CD4-positive, alpha-beta T cell treated with Interleukin-21 for 1 hour (primary cell): ENCODE measurements around the gene PFDN6.

Source experiments
- DNase-seq: peaks from one replicate; pipeline ENCODE4 v3.0.0-alpha.2; 2020

The PFDN6 gene

DNA sequence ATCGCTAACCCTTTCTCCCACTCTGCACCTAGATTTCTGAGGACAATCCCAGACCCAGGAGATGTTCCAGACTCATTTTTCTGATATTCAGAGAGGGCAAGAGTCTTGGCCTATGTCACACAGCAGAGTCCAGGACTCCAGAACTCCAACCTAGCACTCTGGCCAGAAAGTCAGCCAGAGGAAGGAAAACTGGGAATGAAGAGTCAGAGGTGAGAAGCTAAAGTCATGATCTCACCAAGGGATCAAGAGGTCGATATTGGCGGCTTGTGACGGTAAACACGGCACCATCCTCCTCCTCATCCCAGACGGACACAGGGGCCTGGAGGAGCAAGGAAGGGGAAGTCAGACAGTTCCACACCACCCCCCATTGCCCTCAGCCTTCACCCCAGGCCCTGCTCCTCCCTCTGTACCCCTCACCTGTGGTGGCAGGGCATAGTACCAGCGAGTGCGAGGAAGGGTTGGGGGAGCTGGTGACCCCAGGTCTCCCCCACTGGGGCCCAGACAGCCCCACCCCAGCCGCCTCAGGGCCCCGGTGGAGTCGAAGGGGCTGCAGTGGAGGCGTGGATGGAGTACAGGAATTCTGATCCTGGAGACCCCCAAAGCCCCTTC lies 7.5 kb downstream of the PFDN6 start:
- DNase-seq, result no peak

DNA sequence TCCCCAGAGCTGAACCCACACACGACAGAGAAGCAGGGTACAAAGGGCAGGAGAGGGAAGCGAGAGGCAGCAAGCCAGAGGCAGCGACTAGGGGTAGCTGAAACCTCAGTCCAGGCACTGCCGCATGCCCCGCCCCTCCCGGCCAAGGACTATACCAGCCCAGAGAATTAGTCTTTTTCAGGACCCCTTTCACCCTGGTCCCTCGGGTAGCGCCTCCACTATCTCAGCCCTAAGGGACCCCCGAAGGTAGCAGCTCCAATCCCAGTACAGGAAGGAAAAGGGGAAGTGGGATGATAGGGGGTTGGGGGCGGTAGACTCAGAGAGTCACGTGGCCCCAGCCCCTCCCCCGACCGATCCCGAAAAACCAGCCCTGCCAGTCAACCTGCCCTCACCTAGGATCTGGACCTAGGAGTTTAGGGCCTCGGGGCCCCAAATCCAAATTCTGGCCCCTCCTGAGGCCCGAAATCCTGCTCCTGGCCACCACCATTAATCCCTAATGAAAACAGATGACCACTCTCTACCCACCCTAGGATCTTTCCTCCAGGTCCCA lies 8.1 kb downstream of the PFDN6 start:
- no peak for DNase-seq

DNA sequence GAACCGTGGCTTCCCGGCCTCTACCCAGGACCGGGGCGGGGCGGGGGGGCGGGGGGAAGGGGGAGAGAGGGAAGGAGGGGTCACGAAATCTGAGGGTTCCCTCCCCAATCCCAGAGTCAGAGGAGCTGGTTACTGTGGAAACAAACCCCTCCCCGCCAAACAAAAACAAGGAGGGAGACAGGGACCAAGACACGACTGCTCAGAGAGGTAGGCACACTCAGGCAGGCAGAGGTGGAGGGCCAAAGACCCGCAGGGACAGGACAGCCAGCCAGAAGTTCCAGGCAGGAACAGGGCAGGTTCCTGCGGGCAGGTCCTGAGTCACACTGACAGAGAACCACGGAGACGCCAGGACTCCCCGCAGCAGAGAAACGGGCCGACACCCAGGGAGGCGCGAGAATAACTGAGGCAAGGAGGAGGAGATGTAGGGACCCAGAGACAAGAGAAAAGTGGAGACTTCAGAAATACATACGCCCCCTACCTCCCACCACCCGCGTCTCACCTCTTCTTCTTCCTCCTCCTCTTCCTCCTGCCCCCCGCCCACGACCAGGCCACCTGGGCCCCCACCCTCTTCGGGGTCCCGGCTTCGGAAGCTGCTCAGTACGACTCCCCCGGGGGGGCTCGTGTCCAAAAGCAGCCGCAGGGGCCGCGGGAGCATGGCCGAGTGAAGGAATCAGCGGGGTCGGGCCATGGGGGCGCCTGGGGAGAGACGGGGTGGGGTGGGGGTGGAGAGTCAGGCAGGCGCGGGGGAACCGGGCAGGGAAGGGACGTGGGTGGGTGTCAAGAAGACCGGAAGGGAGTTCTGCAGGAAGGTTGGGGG lies 8.8 kb downstream of the PFDN6 start:
- peak; percentile 87 for DNase-seq

GRCh38 chr6:33298773-33299236 lies 9.4 kb downstream of the PFDN6 start, which contains the start of gene RGL2:
TSS of gene RGL2 (minus strand) at chr6:33298942. CDS start at chr6:33298610, 332 bp downstream.
- DNase-seq, result peak; percentile 74

DNA sequence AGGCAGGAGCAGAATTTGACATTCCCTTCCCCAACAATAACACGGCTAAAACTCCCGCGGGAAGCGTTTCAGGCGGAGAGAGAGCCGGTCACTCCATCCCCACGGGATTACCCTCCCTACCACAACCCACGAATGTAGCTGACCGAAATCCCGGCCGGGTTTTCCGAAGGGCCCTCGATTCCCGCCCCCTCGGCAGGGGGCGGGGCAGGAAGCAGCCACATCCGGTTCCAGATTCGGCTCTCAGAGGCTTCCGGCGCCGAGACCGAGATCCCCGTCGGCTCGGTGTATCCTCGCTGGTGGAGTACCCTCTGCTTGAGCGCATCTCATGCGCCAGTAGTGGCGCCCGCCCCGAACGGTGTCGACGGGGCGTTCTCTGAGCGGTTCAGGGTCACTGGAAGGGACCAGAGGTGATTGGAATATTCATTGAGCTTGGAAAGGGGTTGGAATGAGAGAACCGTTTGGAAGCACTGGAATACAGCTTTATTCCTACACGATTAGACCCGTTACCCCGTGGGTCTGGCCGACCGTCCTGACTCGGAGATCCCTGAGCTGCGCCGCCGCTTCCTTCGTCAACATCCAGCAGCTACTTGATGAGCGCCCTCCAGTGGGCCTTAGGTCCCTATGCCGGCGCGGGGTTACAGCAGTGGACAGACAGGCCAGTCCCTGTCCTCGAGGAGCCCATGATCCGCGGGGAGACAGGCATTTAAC lies 10.0 kb downstream of the PFDN6 start:
- peak; percentile 95 for DNase-seq

GRCh38 chr6:33301877-33302276 lies 12.5 kb downstream of the PFDN6 start:
- no peak for DNase-seq

- DNase-seq, result no peak
Measured at GRCh38 chr6:33304216-33304615, 14.8 kb downstream of the PFDN6 start.

DNA sequence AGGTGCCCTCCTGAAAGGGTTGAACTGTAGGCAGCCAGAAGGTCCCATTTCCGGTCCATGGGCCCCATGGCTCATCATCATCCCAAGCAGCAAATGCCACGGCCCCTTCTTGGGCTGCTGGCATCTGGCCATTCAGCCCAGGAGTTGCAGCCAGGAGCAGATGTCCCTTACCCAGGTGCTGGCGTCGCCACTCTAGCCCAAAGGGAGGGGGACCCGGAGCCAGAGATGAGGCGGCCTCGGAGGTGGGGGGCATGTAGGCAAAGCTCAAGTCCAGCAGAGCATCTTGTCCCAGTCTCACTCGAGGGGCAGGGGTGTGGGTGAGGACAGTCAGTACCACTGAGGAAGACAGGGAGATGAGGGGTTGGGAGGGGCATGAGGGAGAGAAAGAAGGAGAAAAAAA lies 15.7 kb downstream of the PFDN6 start:
- no peak for DNase-seq

GRCh38 chr6:33306356-33306755 lies 17.0 kb downstream of the PFDN6 start:
- DNase-seq, result no peak

- DNase-seq, result peak; percentile 95
Measured at GRCh38 chr6:33312361-33313104, 23.1 kb downstream of the PFDN6 start.

GRCh38 chr6:33313105-33313708 lies 23.8 kb downstream of the PFDN6 start:
- peak; percentile 44 for DNase-seq

DNA sequence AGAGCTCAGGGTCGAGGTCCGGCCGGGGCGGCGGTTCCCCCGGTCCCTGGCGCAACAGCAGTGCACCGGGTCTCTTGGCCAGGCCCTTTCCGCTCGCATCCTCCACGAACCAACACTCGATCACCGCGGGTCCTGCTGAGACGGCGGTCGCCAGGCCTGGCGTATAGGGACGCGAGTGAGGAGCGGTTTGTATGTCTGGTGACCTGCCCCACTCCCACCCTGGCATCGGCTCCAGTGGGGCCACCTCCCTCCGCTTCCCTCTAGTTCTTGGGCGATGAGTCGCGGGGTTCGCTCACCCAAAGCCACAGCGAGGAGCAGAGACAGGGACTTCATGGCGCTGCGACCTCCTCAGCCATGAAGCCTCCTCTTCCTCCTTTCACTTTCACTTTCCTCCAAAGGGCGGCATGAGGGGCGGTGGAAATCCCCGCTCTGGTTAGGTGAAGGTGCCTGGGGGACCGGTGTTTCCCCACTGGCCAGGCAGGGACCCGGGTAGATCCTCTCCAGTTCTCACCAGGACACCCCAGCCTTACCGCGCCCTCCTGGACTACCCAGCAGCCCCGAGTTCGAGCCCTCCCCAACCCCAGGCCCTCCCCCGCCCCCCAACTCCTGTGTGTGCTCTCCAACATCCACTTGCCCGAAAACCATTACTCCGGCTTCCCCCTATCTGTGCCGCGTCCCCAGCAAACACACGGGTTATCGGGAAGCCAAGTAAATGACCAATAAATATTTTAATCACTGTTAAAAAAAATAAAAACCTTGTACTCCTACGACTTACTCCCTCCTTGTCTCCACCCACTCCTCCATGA lies 24.5 kb downstream of the PFDN6 start, which contains the start of gene TAPBP:
TAPBP (minus strand) TSS at position 370 of the 806 bp plus-strand sequence; CDS start at position 333, 37 bp downstream.
- peak; percentile 95 for DNase-seq

GRCh38 chr6:33314515-33314942 lies 25.1 kb downstream of the PFDN6 start:
- DNase-seq, result peak; percentile 92

DNA sequence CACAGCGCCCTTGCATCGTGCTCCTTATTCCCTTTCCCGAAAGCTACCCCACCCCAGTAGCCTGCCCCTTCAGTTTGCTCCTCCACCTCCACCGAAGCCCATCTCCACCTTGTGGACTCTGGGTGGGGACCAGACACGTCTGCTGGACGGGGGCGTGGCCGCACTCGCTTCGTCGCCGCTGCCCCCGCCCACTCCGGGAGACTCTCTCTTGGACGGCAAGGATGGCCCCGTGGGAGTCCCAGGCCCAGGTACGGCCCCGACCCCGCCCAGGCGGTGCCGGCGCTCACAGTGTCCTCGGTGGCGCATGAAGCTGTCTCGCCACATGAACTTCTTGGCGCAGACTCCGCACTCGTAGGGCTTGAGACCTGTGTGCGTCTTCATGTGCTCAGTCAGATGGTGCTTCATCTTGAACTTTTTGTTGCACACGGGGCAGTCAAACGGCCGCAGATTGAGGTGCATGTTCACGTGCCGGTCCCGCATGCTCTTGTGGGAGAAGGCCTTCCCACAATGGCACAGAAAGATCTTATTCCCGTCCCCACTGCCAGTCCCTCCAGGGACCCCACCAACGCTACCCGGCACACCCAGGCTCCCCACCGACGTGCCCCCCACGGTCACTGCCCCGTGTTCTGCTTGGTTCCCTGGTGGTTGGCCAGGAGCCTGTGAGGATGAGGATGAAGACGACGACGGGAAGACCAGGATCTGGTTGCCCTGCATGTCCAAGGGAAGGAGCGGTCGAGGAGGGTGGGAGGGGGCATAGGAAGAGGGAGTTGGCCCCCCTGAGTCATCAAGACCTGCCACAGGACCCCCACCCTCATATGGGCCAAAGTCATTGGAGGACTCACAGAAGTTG lies 25.8 kb downstream of the PFDN6 start:
- no peak for DNase-seq

- no peak for DNase-seq
Measured at GRCh38 chr6:33315793-33316602, 26.6 kb downstream of the PFDN6 start.

- DNase-seq, result peak; percentile 44
Measured at GRCh38 chr6:33316603-33317418, 27.4 kb downstream of the PFDN6 start.

- DNase-seq, result no peak
Measured at GRCh38 chr6:33317419-33317668, 27.9 kb downstream of the PFDN6 start.

- DNase-seq, result peak; percentile 97
Measured at GRCh38 chr6:33317669-33318425, 28.4 kb downstream of the PFDN6 start, which contains the start of gene ZBTB22. TSS of gene ZBTB22 (minus strand) at chr6:33317744. CDS start at chr6:33316916, 828 bp downstream.
